SK-N-SH treated with all-trans-retinoic acid at 6 μM for 48 hours (cell line): ENCODE data around the gene CTIF.

Source experiments
- ARNTL ChIP-seq: fragments of 450-650 bp; formaldehyde crosslinking; IDR thresholded peaks from 2 replicates; pipeline ENCODE4 v1.5.0; 2020; ENCODE audit warnings: low read depth, mild to moderate bottlenecking, moderate library complexity, borderline replicate concordance
- CSDC2 ChIP-seq: fragments of 250-450 bp; sonication (Bioruptor Pico); IDR thresholded peaks from 2 replicates; pipeline ENCODE4 v1.5.0; 2020; ENCODE audit warnings: mild to moderate bottlenecking, moderate library complexity
- RARB ChIP-seq: fragments of 250-450 bp; sonication (Bioruptor Pico); IDR thresholded peaks from 2 replicates; pipeline ENCODE4 v1.8.0; 2021; ENCODE audit warnings: mild to moderate bottlenecking, moderate library complexity
- TCF4 ChIP-seq: fragments of 250-450 bp; sonication (Bioruptor Pico); IDR thresholded peaks from 2 replicates; pipeline ENCODE4 v1.8.0; 2021; ENCODE audit warnings: mild to moderate bottlenecking, moderate library complexity, borderline replicate concordance
- ZC3H10 ChIP-seq: fragments of 250-450 bp; sonication (Bioruptor Pico); IDR thresholded peaks from 2 replicates; pipeline ENCODE4 v1.5.1; 2021; ENCODE audit warnings: mild to moderate bottlenecking, moderate library complexity
- ZFP3 ChIP-seq: fragments of 250-450 bp; sonication (Bioruptor Pico); IDR thresholded peaks from 2 replicates; pipeline ENCODE4 v1.5.0; 2020; ENCODE audit warnings: mild to moderate bottlenecking, moderate library complexity
- ZNF8 ChIP-seq: fragments of 450-650 bp; formaldehyde crosslinking; IDR thresholded peaks from 2 replicates; pipeline ENCODE4 v1.5.0; 2020; ENCODE audit warnings: mild to moderate bottlenecking, moderate library complexity
- TF ChIP-seq, protein P1 (sequence below): fragments of 250-450 bp; sonication (Bioruptor Pico); IDR thresholded peaks from 2 replicates; pipeline ENCODE4 v1.5.1; 2020; ENCODE audit warnings: low read depth, mild to moderate bottlenecking, moderate library complexity
- TF ChIP-seq, protein P2 (sequence below): fragments of 250-450 bp; sonication (Bioruptor Pico); IDR thresholded peaks from 2 replicates; pipeline ENCODE4 v1.8.0; 2020; ENCODE audit warnings: mild to moderate bottlenecking, moderate library complexity, borderline replicate concordance
- TF ChIP-seq, protein P3 (sequence below): fragments of 250-450 bp; sonication (Bioruptor Pico); IDR thresholded peaks from 2 replicates; pipeline ENCODE4 v1.8.0; 2021; ENCODE audit warnings: low read depth, mild to moderate bottlenecking, moderate library complexity, borderline replicate concordance

DNA sequence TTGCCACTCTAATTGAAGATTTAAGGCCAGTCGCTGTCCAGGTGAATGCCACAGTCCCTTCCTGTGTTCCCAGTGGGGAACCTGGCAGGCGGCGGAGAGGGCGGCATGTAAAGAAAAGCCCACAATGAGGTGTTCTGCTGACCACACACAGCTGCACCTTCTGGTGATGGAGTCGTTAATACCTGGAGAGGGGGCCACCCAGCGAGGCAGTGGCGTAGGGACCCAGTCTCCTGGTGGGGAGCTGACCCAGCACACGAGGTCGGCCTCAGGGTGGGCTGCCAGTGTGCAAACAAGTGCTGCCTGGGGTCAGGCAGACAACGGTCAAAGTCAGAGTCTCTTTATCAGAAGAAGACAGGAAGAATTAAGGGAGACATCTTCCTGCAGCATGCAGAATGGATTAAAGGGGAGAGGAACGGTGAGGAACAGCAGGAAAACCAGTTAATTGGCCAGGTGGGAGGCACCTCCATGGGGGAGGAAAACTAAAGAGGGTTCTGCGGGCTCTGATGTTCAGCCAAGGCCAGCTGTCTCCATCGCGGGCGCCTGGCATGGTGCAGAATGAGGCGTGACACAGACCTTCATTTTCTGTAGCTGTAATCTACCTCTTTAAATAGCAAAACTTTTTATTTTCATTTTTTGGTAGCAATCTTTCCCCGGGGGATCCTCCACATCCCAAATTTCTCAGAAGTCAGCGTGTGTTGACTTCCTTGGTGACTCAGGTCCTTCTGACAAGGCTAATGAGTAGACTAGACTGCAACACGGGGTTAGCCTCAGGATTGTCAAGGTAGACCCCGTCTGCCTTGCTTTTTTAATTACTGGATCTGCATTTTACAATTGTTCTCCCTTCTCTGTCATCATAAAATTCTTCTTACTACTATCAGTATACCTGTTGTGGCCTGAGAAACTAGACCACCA lies 333.7 kb downstream of the CTIF start:
- TF ChIP-seq RARB (CRISPR knock-in tag) (no peak), CSDC2 (CRISPR knock-in tag) (no peak), TCF4 (no peak), ZFP3 (CRISPR knock-in tag) (no peak), ARNTL (CRISPR knock-in tag) (no peak), ZNF8 (CRISPR knock-in tag) (no peak), ZC3H10 (no peak)
- TF ChIP-seq, protein P1, sequence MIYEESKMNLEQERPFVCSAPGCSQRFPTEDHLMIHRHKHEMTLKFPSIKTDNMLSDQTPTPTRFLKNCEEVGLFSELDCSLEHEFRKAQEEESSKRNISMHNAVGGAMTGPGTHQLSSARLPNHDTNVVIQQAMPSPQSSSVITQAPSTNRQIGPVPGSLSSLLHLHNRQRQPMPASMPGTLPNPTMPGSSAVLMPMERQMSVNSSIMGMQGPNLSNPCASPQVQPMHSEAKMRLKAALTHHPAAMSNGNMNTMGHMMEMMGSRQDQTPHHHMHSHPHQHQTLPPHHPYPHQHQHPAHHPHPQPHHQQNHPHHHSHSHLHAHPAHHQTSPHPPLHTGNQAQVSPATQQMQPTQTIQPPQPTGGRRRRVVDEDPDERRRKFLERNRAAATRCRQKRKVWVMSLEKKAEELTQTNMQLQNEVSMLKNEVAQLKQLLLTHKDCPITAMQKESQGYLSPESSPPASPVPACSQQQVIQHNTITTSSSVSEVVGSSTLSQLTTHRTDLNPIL (CRISPR knock-in tag), result no peak
- TF ChIP-seq, protein P2, sequence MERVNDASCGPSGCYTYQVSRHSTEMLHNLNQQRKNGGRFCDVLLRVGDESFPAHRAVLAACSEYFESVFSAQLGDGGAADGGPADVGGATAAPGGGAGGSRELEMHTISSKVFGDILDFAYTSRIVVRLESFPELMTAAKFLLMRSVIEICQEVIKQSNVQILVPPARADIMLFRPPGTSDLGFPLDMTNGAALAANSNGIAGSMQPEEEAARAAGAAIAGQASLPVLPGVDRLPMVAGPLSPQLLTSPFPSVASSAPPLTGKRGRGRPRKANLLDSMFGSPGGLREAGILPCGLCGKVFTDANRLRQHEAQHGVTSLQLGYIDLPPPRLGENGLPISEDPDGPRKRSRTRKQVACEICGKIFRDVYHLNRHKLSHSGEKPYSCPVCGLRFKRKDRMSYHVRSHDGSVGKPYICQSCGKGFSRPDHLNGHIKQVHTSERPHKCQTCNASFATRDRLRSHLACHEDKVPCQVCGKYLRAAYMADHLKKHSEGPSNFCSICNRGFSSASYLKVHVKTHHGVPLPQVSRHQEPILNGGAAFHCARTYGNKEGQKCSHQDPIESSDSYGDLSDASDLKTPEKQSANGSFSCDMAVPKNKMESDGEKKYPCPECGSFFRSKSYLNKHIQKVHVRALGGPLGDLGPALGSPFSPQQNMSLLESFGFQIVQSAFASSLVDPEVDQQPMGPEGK (CRISPR knock-in tag), result no peak
- TF ChIP-seq, protein P3, sequence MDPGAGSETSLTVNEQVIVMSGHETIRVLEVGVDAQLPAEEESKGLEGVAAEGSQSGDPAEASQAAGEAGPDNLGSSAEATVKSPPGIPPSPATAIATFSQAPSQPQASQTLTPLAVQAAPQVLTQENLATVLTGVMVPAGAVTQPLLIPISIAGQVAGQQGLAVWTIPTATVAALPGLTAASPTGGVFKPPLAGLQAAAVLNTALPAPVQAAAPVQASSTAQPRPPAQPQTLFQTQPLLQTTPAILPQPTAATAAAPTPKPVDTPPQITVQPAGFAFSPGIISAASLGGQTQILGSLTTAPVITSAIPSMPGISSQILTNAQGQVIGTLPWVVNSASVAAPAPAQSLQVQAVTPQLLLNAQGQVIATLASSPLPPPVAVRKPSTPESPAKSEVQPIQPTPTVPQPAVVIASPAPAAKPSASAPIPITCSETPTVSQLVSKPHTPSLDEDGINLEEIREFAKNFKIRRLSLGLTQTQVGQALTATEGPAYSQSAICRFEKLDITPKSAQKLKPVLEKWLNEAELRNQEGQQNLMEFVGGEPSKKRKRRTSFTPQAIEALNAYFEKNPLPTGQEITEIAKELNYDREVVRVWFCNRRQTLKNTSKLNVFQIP (CRISPR knock-in tag), result no peak
